Effector CD4-positive, alpha-beta T cell (primary cell): ENCODE measurements around the gene COL23A1.
"Not testable (repeated sequence)": the region's sequence is repeated elsewhere in the genome, so short reads cannot be mapped to it uniquely, and the experiment has no call there.

Source experiments
- DNase-seq: peaks from one replicate; pipeline ENCODE4 v3.0.0-alpha.2; 2020

The COL23A1 gene

GRCh38 chr5:178314061-178314660 is 276.0 kb downstream of the COL23A1 start:
- no peak for DNase-seq

GRCh38 chr5:178313316-178313715 is 276.9 kb downstream of the COL23A1 start:
- no peak for DNase-seq

GRCh38 chr5:178312880-178313282 is 277.3 kb downstream of the COL23A1 start:
- DNase-seq: no peak

GRCh38 chr5:178310130-178310865 is 279.9 kb downstream of the COL23A1 start:
- no peak for DNase-seq

- no peak for DNase-seq
Observed at GRCh38 chr5:178309271-178310013, 280.8 kb downstream of the COL23A1 start.

GRCh38 chr5:178308541-178309092 is 281.6 kb downstream of the COL23A1 start:
- no peak for DNase-seq

GRCh38 chr5:178307267-178308045 is 282.7 kb downstream of the COL23A1 start:
- DNase-seq: no peak

GRCh38 chr5:178306430-178307225 is 283.6 kb downstream of the COL23A1 start:
- DNase-seq: no peak

GRCh38 chr5:178305801-178306200 is 284.4 kb downstream of the COL23A1 start:
- no peak for DNase-seq

GRCh38 chr5:178304761-178305645 is 285.2 kb downstream of the COL23A1 start:
- no peak for DNase-seq

- DNase-seq: no peak
Observed at GRCh38 chr5:178304016-178304415, 286.2 kb downstream of the COL23A1 start.

GRCh38 chr5:178302321-178302720 is 287.9 kb downstream of the COL23A1 start:
- not testable (repeated sequence) for DNase-seq

- no peak for DNase-seq
Observed at GRCh38 chr5:178301641-178302040, 288.6 kb downstream of the COL23A1 start.

- DNase-seq: no peak
Observed at GRCh38 chr5:178298283-178298807, 291.8 kb downstream of the COL23A1 start.

GRCh38 chr5:178297751-178298150 is 292.4 kb downstream of the COL23A1 start:
- no peak for DNase-seq

GRCh38 chr5:178296066-178296465 is 294.1 kb downstream of the COL23A1 start:
- no peak for DNase-seq

GRCh38 chr5:178295589-178295988 is 294.6 kb downstream of the COL23A1 start:
- no peak for DNase-seq

- DNase-seq: no peak
Observed at GRCh38 chr5:178293815-178294214, 296.4 kb downstream of the COL23A1 start.

- DNase-seq: no peak
Observed at GRCh38 chr5:178293400-178293799, 296.8 kb downstream of the COL23A1 start.

GRCh38 chr5:178292826-178293205 is 297.4 kb downstream of the COL23A1 start:
- DNase-seq: no peak
